Endothelial cell of umbilical vein (primary cell): ENCODE results near the gene ARG1. TPM values are rescaled to one million over a fixed set of nuclear protein-coding genes. Genes with fewer than 3 reads are reported as not detected.

Experiments used
- BruUV-seq: library from RNA; stranded (reverse); fragments of 400-500 nt; replicated peaks from 2 replicates; lab custom pipeline; 2021; lab: Mats Ljungman, UMichigan
- CTCF ChIA-PET: fragments of 300-600, 350-600 bp; sonication (Branson Sonifier 250); formaldehyde crosslinking; loops from one replicate; lab custom pipeline; 2021; ENCODE audit warnings: antibody characterized with exemption, inconsistent platforms; lab: Charles Lee
- POLR2A ChIA-PET: fragments of 300-600, 350-600 bp; sonication (Branson Sonifier 250); formaldehyde crosslinking; loops from one replicate; lab custom pipeline; 2021; ENCODE audit warnings: antibody characterized with exemption, inconsistent platforms; lab: Charles Lee
- DNase-seq: peaks from one replicate; pipeline ENCODE4 v3.0.0-alpha.2; 2011; ENCODE audit warnings: low read depth, low spot score
- FAIRE-seq: peaks from 2 replicates; lab custom pipeline; 2011; peaks lifted over from hg19 to GRCh38; lab: Jason Lieb, UNC
- H2AFZ ChIP-seq: 2 replicates; pipeline ENCODE4 v1.6.0; 2012; ENCODE audit warnings: low read depth, low read length, control low read depth, inconsistent platforms
- H3K27ac ChIP-seq: 2 replicates; pipeline ENCODE4 v1.5.1; 2011; ENCODE audit warnings: low read depth, mild to moderate bottlenecking, control low read depth, low read length, moderate library complexity; ENCODE audit not compliant: insufficient read depth
- H3K27me3 ChIP-seq, 2 experiments: 2 replicates each; pipeline versions ENCODE4 v1.6.0 to v1.6.1; 2011; ENCODE audit warnings: low read length in 2 of 2, mixed read lengths in 1 of 2; ENCODE audit not compliant: control insufficient read depth in 2 of 2, insufficient read depth in 2 of 2
- H3K36me3 ChIP-seq, 2 experiments: 2 replicates in 1 of 2; 3 replicates in 1 of 2; pipeline ENCODE4 v1.5.1; 2011; ENCODE audit warnings: low read length in 2 of 2, mild to moderate bottlenecking in 1 of 2, moderate library complexity in 1 of 2; ENCODE audit not compliant: control insufficient read depth in 2 of 2, insufficient read depth in 2 of 2; ENCODE audit errors: extremely low read depth in 1 of 2
- H3K4me1 ChIP-seq: 3 replicates; pipeline ENCODE4 v1.5.1; 2011; ENCODE audit warnings: mild to moderate bottlenecking, low read length; ENCODE audit not compliant: control insufficient read depth, insufficient read depth; ENCODE audit errors: extremely low read depth
- H3K4me2 ChIP-seq: 2 replicates; pipeline ENCODE4 v1.6.1; 2011; ENCODE audit warnings: low read length, control low read depth, mixed read lengths; ENCODE audit not compliant: insufficient read depth
- H3K4me3 ChIP-seq, 3 experiments: fragments of 200-600 bp in 1 of 3; sonication (generic), shearing (Covaris generic) in 1 of 3; replicated peaks in 1 of 3; 2 replicates each; pipeline ENCODE4 v1.5.1; 2011 to 2016; ENCODE audit warnings: control low read depth in 3 of 3, low read length in 3 of 3, mild to moderate bottlenecking in 2 of 3, inconsistent platforms in 1 of 3, low read depth in 1 of 3, moderate library complexity in 1 of 3; ENCODE audit not compliant: insufficient read depth in 1 of 3
- H3K79me2 ChIP-seq: 2 replicates; pipeline ENCODE4 v1.6.0; 2012; ENCODE audit warnings: low read length, inconsistent platforms; ENCODE audit not compliant: control insufficient read depth, insufficient read depth
- H3K9ac ChIP-seq: replicated peaks from 2 replicates; pipeline ENCODE3; 2011; ENCODE audit warnings: low read length, control low read depth; ENCODE audit not compliant: insufficient read depth; ENCODE audit errors: extremely low read depth
- H3K9me1 ChIP-seq: replicated peaks from 3 replicates; pipeline ENCODE4 v1.6.0; 2011; ENCODE audit warnings: mild to moderate bottlenecking, low read length; ENCODE audit not compliant: control insufficient read depth, insufficient read depth; ENCODE audit errors: extremely low read depth
- H3K9me3 ChIP-seq: replicated peaks from 2 replicates; pipeline ENCODE4 v1.5.1; 2012; ENCODE audit warnings: low read length, inconsistent platforms; ENCODE audit not compliant: control insufficient read depth, insufficient read depth
- H4K20me1 ChIP-seq: replicated peaks from 2 replicates; pipeline ENCODE3; 2011; ENCODE audit warnings: mild to moderate bottlenecking, low read length; ENCODE audit not compliant: control insufficient read depth, insufficient read depth; ENCODE audit errors: extremely low read depth
- CTCF ChIP-seq, 2 donors: IDR thresholded peaks; 1 replicate in 1 of 2; 2 replicates in 1 of 2; pipeline ENCODE4 v1.5.1; 2011; ENCODE audit warnings: low read length in 2 of 2, mild to moderate bottlenecking in 2 of 2, moderate library complexity in 2 of 2, control low read depth in 1 of 2, inconsistent platforms in 1 of 2, low read depth in 1 of 2; ENCODE audit not compliant: insufficient read depth in 1 of 2; ENCODE audit errors: extremely low read depth in 1 of 2
- FOS ChIP-seq: IDR thresholded peaks from 2 replicates; pipeline ENCODE4 v1.6.1; 2011; ENCODE audit warnings: mild to moderate bottlenecking, low read length, moderate library complexity, borderline replicate concordance; ENCODE audit not compliant: insufficient read depth
- GATA2 ChIP-seq: IDR thresholded peaks from 2 replicates; pipeline ENCODE4 v1.7.0; 2011; ENCODE audit warnings: low read depth, mild to moderate bottlenecking, moderate library complexity, mixed read lengths, low read length; ENCODE audit not compliant: insufficient read length, insufficient read depth
- POLR2AphosphoS5 ChIP-seq: IDR thresholded peaks from 2 replicates; pipeline ENCODE4 v1.6.1; 2012; ENCODE audit warnings: low read depth, mild to moderate bottlenecking, control low read depth, low read length, moderate library complexity; ENCODE audit not compliant: insufficient read depth
- dilution Hi-C: fragments of 300-500 bp; cut with MboI; formaldehyde crosslinking; loops from one replicate; pipeline ENCODE4 v1.15.0; 2019; ENCODE audit warnings: low sequenced_read_pairs; ENCODE audit not compliant: extremely low pct_ligation_motif_present
- intact Hi-C: fragments of 100-400 bp; cut with micrococcal nuclease; formaldehyde crosslinking; loops from one replicate; pipeline ENCODE4 v1.10.0; 2022
- polyA plus RNA-seq, 4 experiments: library from polyadenylated mRNA; depleted of rRNA in 3 of 4; stranded (reverse) in 3 of 4; unstranded in 1 of 4; fragments of >200 nt; gene quantifications; 2 replicates each; pipeline versions ENCODE4 v1.2.1 to v1.2.3, GENCODE V29; 2011 to 2012; ENCODE audit warnings: missing spikeins in 1 of 4
- total RNA-seq: library from RNA; stranded (reverse); gene quantifications from 2 replicates; pipeline ENCODE4 v1.2.3, GENCODE V29; 2021
- TF ChIP-seq, protein P1 (sequence below): IDR thresholded peaks from 2 replicates; pipeline ENCODE4 v1.6.1; 2011; ENCODE audit not compliant: insufficient read depth, insufficient read length

Gene ARG1
- total and polyA plus RNA-seq, 2 donors (not counting 3 experiments of a cell fraction or from before 2014, with no cell fraction given) = not detected

- no peaks in the 10 kb centered on the region for H4K20me1 ChIP-seq
- ChIA-PET CTCF (no interaction called here), POLR2A (no interaction called here)
- H3K27ac ChIP-seq = no peak overlapping the region
- H3K9ac ChIP-seq = no peak overlapping the region
- no peak overlapping the region for H3K4me2 ChIP-seq
- H3K27me3 ChIP-seq = no peaks in the 10 kb centered on the region
- H3K9me3 ChIP-seq = no peaks in the 10 kb centered on the region
- H3K36me3 ChIP-seq = no peaks in the 10 kb centered on the region
- dilution Hi-C loops = no loop called here
- H2AFZ ChIP-seq = no peak overlapping the region
- TF ChIP-seq FOS (no peak), POLR2AphosphoS5 (no peak), GATA2 (no peak)
- TF ChIP-seq, protein P1, sequence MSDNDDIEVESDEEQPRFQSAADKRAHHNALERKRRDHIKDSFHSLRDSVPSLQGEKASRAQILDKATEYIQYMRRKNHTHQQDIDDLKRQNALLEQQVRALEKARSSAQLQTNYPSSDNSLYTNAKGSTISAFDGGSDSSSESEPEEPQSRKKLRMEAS = no peak
- intact Hi-C loops = no loop called here
- no TSS peak for BruUV-seq
- DNase-seq (no peak), FAIRE-seq (no peak)
- no peaks in the 10 kb centered on the region for H3K79me2 ChIP-seq
- no peaks in the 10 kb centered on the region for H3K9me1 ChIP-seq
- no peaks in the 10 kb centered on the region for H3K4me1 ChIP-seq
- H3K4me3 ChIP-seq = no peak overlapping the region
Measured at GRCh38 chr6:131558922-131559321, 14.1 kb upstream of the ARG1 start.

- CTCF ChIA-PET = interaction anchor here (1.3 to 1.5 kb wide), 2 partner anchors 8 to 42 kb away, joined by 3 to 4 read pairs; no protein-coding TSS in a partner anchor
Measured at GRCh38 chr6:131561925-131562707, 10.9 kb upstream of the ARG1 start.

More at GRCh38 chr6:131561925-131562707, 10.9 kb upstream of the ARG1 start:
- TF ChIP-seq FOS (no peak), CTCF (IDR thresholded peaks at IDR 0.05; ENCODE audit: extremely low read depth in 1 of 2, insufficient read depth in 1 of 2, low read depth in 1 of 2, low read length in 2 of 2) (no peak), POLR2AphosphoS5 (no peak)
- TF ChIP-seq, protein P1 = no peak
- Histone ChIP-seq H3K9ac (no peak overlapping the region), H3K4me1 (no peaks in the 10 kb centered on the region), H3K27ac (no peak overlapping the region), H4K20me1 (no peaks in the 10 kb centered on the region), H2AFZ (no peak overlapping the region), H3K79me2 (no peaks in the 10 kb centered on the region), H3K9me3 (no peaks in the 10 kb centered on the region), H3K4me3 (no peak overlapping the region), H3K27me3 (no peaks in the 10 kb centered on the region), H3K4me2 (no peak overlapping the region), H3K36me3 (no peaks in the 10 kb centered on the region), H3K9me1 (no peaks in the 10 kb centered on the region)
- dilution Hi-C loops (no loop called here), intact Hi-C loops (no loop called here)
- BruUV-seq = no TSS peak
- FAIRE-seq (no peak), DNase-seq (no peak)
- POLR2A ChIA-PET = no interaction called here
